Kidney glomerular epithelial cell (primary cell): ENCODE results near the gene PRAMEF12.
"Not testable (repeated sequence)": the region's sequence is repeated elsewhere in the genome, so short reads cannot be mapped to it uniquely, and the experiment has no call there.

ENCODE experiments used
- DNase-seq: peaks from one replicate; lab custom pipeline; 2025; lab: John Stamatoyannopoulos, UW

The PRAMEF12 gene

GRCh38 chr1:12771186-12771585 lies 2.4 kb upstream of the PRAMEF12 start:
- no peak for DNase-seq

- DNase-seq: no peak
Measured at GRCh38 chr1:12772520-12772919, 1.0 kb upstream of the PRAMEF12 start.

GRCh38 chr1:12774801-12775345 lies 1.3 kb downstream of the PRAMEF12 start:
- no peak for DNase-seq

GRCh38 chr1:12775443-12775842 lies 1.9 kb downstream of the PRAMEF12 start:
- DNase-seq: no peak

GRCh38 chr1:12776801-12777557 lies 3.4 kb downstream of the PRAMEF12 start:
- no peak for DNase-seq

GRCh38 chr1:12778061-12778460 lies 4.5 kb downstream of the PRAMEF12 start:
- no peak for DNase-seq

GRCh38 chr1:12778907-12779306 lies 5.4 kb downstream of the PRAMEF12 start:
- DNase-seq: no peak

GRCh38 chr1:12781488-12781887 lies 8.0 kb downstream of the PRAMEF12 start:
- DNase-seq: not testable (repeated sequence)

- DNase-seq: not testable (repeated sequence)
Measured at GRCh38 chr1:12783783-12784182, 10.2 kb downstream of the PRAMEF12 start.

- DNase-seq: not testable (repeated sequence)
Measured at GRCh38 chr1:12784729-12785128, 11.2 kb downstream of the PRAMEF12 start.

- DNase-seq: not testable (repeated sequence)
Measured at GRCh38 chr1:12791097-12791496, 17.6 kb downstream of the PRAMEF12 start, which contains the start of gene PRAMEF1. Gene PRAMEF1 (plus strand): TSS chr1:12791397. CDS start chr1:12793228, 1,831 bp downstream.

GRCh38 chr1:12798911-12799310 lies 25.4 kb downstream of the PRAMEF12 start:
- no peak for DNase-seq

GRCh38 chr1:12799730-12800129 lies 26.2 kb downstream of the PRAMEF12 start:
- no peak for DNase-seq

- no peak for DNase-seq
Measured at GRCh38 chr1:12809933-12810332, 36.4 kb downstream of the PRAMEF12 start.

- peak; percentile 58 for DNase-seq
Measured at GRCh38 chr1:12810691-12811408, 37.3 kb downstream of the PRAMEF12 start.

GRCh38 chr1:12811409-12811784 lies 37.9 kb downstream of the PRAMEF12 start:
- DNase-seq: no peak

GRCh38 chr1:12819061-12819460 lies 45.5 kb downstream of the PRAMEF12 start:
- not testable (repeated sequence) for DNase-seq
